HL-60 (cell line): ENCODE data around the gene LSM10.

Source experiments
- POLR2AphosphoS5 ChIP-seq: IDR thresholded peaks from 2 replicates; pipeline ENCODE4 v1.6.1; 2012; ENCODE audit warnings: low read depth
- TF ChIP-seq, protein P1 (sequence below): IDR thresholded peaks from one replicate; pipeline ENCODE4 v1.5.1; 2011; ENCODE audit warnings: low read length, control low read depth, inconsistent platforms; ENCODE audit not compliant: insufficient read depth

DNA sequence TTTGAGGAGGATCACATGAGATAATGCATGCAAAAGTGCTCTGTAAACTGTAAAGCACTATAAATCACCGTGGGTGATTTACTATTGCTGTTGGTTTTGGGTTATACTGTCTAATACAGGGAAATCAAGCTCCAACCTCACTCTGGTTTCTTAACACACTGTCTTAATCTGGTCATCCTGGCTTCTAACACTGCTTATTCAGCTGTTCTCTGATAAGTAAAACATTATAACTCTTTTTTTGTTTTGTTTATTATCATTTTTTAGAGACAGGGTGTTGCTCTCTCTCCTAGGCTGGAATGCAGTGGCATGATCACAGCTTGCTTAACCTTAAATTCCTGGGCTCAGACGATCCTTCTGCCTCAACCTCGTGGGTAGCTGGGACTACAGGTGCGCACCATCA lies 21.9 kb upstream of the LSM10 start:
- TF ChIP-seq POLR2AphosphoS5: no peak
- TF ChIP-seq, protein P1, sequence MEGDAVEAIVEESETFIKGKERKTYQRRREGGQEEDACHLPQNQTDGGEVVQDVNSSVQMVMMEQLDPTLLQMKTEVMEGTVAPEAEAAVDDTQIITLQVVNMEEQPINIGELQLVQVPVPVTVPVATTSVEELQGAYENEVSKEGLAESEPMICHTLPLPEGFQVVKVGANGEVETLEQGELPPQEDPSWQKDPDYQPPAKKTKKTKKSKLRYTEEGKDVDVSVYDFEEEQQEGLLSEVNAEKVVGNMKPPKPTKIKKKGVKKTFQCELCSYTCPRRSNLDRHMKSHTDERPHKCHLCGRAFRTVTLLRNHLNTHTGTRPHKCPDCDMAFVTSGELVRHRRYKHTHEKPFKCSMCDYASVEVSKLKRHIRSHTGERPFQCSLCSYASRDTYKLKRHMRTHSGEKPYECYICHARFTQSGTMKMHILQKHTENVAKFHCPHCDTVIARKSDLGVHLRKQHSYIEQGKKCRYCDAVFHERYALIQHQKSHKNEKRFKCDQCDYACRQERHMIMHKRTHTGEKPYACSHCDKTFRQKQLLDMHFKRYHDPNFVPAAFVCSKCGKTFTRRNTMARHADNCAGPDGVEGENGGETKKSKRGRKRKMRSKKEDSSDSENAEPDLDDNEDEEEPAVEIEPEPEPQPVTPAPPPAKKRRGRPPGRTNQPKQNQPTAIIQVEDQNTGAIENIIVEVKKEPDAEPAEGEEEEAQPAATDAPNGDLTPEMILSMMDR: no peak
